Endodermal cell (in vitro differentiated cells): ENCODE data around the gene CHD9. TPM values are rescaled to one million over a fixed set of nuclear protein-coding genes. Genes with fewer than 3 reads are reported as not detected.
A peak's percentile ranks its signal among the peaks of the same experiment; 100 is the strongest.

ENCODE experiments used
- DNase-seq: peaks from one replicate; pipeline ENCODE4 v3.0.0-alpha.2; 2017
- H3K27ac ChIP-seq: 2 replicates; pipeline ENCODE4 v1.5.1; 2013; ENCODE audit warnings: mild to moderate bottlenecking, low read depth, low read length, moderate library complexity
- H3K27me3 ChIP-seq: 2 replicates; pipeline ENCODE4 v1.6.1; 2013; ENCODE audit warnings: mild to moderate bottlenecking, low read length, moderate library complexity; ENCODE audit not compliant: insufficient read depth, control insufficient read depth, poor library complexity, severe bottlenecking
- H3K36me3 ChIP-seq: 2 replicates; pipeline ENCODE4 v1.7.0; 2013; ENCODE audit warnings: mild to moderate bottlenecking, low read length, moderate library complexity; ENCODE audit not compliant: control insufficient read depth, insufficient read depth
- H3K4me1 ChIP-seq: one replicate; pipeline ENCODE4 v1.7.0; 2013; ENCODE audit warnings: low read length; ENCODE audit not compliant: control insufficient read depth, insufficient read depth
- H3K4me3 ChIP-seq: 2 replicates; pipeline ENCODE4 v1.5.1; 2013; ENCODE audit warnings: mild to moderate bottlenecking, low read length, moderate library complexity
- H3K9ac ChIP-seq: 2 replicates; pipeline ENCODE4 v1.6.1; 2013; ENCODE audit warnings: mild to moderate bottlenecking, low read length, moderate library complexity; ENCODE audit not compliant: poor library complexity, severe bottlenecking; ENCODE audit errors: extremely low read depth
- H3K9me3 ChIP-seq: 2 replicates; pipeline ENCODE4 v1.6.1; 2013; ENCODE audit warnings: mild to moderate bottlenecking, low read length, moderate library complexity; ENCODE audit not compliant: control insufficient read depth
- H3K27ac Mint-ChIP-seq: 2 replicates; pipeline ENCODE4 v1.8.0; 2020; ENCODE audit warnings: mixed read lengths
- H3K27me3 Mint-ChIP-seq: 2 replicates; pipeline ENCODE4 v1.8.0; 2021; ENCODE audit warnings: mild to moderate bottlenecking, mixed read lengths; ENCODE audit not compliant: insufficient read depth
- H3K36me3 Mint-ChIP-seq: 2 replicates; pipeline ENCODE4 v1.8.0; 2020; ENCODE audit warnings: low read depth, mixed read lengths
- H3K4me1 Mint-ChIP-seq: 2 replicates; pipeline ENCODE4 v1.8.0; 2020; ENCODE audit warnings: mixed read lengths
- H3K4me3 Mint-ChIP-seq: 2 replicates; pipeline ENCODE4 v1.8.0; 2020; ENCODE audit warnings: mild to moderate bottlenecking, moderate library complexity, mixed read lengths
- H3K9me3 Mint-ChIP-seq: 2 replicates; pipeline ENCODE4 v1.8.0; 2020; ENCODE audit warnings: mild to moderate bottlenecking, mixed read lengths
- WGBS, 2 experiments: methylation state at CpG; one replicate each; pipeline versions ENCODE4 v1.1.5 to v1.1.7; 2013; ENCODE audit warnings: missing lambda C conversion rate in 2 of 2, mixed read lengths in 1 of 2; ENCODE audit not compliant: insufficient coverage in 1 of 2, insufficient read length in 1 of 2; 5-methylcytosine and 5-hydroxymethylcytosine counted together
- total RNA-seq, 2 donors: library from RNA; stranded (reverse); fragmentation: NEBNext Ultra II Directional in 1 of 2; extraction: Animal tissue kit (Norgen Biotek cat#: 25700) in 1 of 2; gene quantifications; 2 replicates in 1 of 2; 3 replicates in 1 of 2; pipeline ENCODE4 v1.2.1, GENCODE V29; 2021
- TF ChIP-seq, protein P1 (sequence below): fragments of 200-600 bp; sonication (generic); conservative IDR thresholded peaks from 2 replicates; pipeline ENCODE4 v1.5.0; 2021; ENCODE audit warnings: antibody characterized with exemption, mild to moderate bottlenecking

The CHD9 gene
- total RNA-seq, 2 donors from 2014 or later, result 36.8 to 40.5 TPM

DNA sequence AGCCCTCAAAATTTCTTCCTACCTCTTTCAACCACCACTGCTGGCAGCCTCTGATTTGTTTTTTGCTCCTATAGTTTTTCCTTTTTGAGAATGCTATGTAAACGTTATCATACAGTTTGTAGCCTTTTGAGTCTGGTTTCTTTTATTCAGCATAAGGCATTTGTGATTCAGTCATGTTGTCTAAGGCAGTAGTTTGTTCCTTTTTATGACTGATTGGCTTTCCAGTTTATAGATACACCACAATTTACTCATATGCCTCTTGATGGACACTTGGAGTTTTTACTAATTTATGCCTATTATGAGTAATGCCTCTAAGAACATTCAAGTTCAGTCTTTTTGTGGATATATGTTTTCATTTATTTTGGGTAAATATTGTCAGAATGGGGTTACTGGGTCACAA is 136.6 kb downstream of the CHD9 start:
- peaks cover 6% of the 10 kb centered on the region for H3K9me3 ChIP-seq
- H3K36me3 ChIP-seq, result peaks cover 1% of the 10 kb centered on the region
- TF ChIP-seq, protein P1, sequence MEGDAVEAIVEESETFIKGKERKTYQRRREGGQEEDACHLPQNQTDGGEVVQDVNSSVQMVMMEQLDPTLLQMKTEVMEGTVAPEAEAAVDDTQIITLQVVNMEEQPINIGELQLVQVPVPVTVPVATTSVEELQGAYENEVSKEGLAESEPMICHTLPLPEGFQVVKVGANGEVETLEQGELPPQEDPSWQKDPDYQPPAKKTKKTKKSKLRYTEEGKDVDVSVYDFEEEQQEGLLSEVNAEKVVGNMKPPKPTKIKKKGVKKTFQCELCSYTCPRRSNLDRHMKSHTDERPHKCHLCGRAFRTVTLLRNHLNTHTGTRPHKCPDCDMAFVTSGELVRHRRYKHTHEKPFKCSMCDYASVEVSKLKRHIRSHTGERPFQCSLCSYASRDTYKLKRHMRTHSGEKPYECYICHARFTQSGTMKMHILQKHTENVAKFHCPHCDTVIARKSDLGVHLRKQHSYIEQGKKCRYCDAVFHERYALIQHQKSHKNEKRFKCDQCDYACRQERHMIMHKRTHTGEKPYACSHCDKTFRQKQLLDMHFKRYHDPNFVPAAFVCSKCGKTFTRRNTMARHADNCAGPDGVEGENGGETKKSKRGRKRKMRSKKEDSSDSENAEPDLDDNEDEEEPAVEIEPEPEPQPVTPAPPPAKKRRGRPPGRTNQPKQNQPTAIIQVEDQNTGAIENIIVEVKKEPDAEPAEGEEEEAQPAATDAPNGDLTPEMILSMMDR, result no peak
- Mint-ChIP-seq H3K36me3 (peaks cover 14% of the 10 kb centered on the region), H3K4me1 (peaks cover 4% of the 10 kb centered on the region), H3K4me3 (no peak overlapping the region), H3K9me3 (peaks cover 18% of the 10 kb centered on the region), H3K27me3 (no peaks in the 10 kb centered on the region), H3K27ac (no peak overlapping the region)
- H3K27ac ChIP-seq, result no peak overlapping the region
- no peak for DNase-seq
- no peaks in the 10 kb centered on the region for H3K27me3 ChIP-seq
- H3K9ac ChIP-seq, result no peak overlapping the region
- WGBS, 2 experiments, result 89% methylated on average over 1 of the region's 1 CpG; no CpG with 5 or more reads in 1 of the 2 experiments
- H3K4me1 ChIP-seq, result peaks cover 2% of the 10 kb centered on the region
- no peak overlapping the region for H3K4me3 ChIP-seq

DNA sequence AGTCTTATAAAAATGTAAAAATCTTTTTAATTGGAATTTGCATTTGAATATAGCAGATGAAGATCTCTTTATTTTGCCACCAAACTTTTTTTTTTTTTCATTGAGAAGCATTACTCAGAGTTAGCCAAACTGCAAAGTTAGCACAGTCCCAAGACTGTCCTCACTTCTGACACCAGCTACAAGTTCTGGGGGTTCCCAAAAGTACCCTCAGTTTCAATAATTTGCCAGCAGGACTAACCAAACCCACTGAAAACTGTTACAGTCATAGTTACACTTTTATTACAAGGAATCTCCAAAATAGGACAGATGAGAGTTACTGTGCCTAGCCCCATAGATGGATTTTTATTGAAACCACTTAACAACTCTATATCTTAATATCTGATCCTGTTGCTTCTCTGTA is 144.1 kb downstream of the CHD9 start:
- peaks cover 16% of the 10 kb centered on the region for H3K9me3 Mint-ChIP-seq
- H3K27ac Mint-ChIP-seq, result no peak overlapping the region
- Histone ChIP-seq H3K9me3 (peaks cover 24% of the 10 kb centered on the region), H3K4me3 (no peak overlapping the region), H3K4me1 (peaks cover 2% of the 10 kb centered on the region), H3K27ac (no peak overlapping the region), H3K9ac (no peak overlapping the region), H3K27me3 (no peaks in the 10 kb centered on the region), H3K36me3 (peaks cover 12% of the 10 kb centered on the region)
- H3K36me3 Mint-ChIP-seq, result peaks cover 18% of the 10 kb centered on the region
- TF ChIP-seq, protein P1, result no peak
- no peak overlapping the region for H3K4me3 Mint-ChIP-seq
- H3K27me3 Mint-ChIP-seq, result no peaks in the 10 kb centered on the region
- peaks cover 4% of the 10 kb centered on the region for H3K4me1 Mint-ChIP-seq
- DNase-seq, result no peak

DNA sequence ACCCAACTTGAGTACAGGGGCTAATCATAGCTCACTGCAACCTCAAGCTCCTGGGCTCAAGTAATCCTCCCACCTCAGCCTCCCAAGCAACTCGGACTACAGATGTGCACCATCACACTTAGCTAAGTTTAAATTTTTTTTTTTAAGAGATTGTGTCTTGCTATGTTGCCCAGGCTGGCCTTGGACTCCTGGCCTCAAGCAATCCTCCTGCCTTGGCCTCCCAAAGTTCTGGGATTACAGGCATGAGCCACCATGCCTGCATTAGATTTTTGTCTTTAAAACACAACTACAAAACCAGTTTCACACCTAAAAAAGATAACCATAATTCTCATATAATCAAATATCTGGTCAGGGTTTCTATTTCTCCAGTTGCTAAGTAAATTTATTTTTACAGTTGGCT is 147.1 kb downstream of the CHD9 start:
- Mint-ChIP-seq H3K36me3 (peaks cover 19% of the 10 kb centered on the region), H3K27ac (no peak overlapping the region)
- TF ChIP-seq, protein P1, result no peak

More for the DNA sequence above, 147.1 kb downstream of the CHD9 start:
- no peaks in the 10 kb centered on the region for H3K4me1 ChIP-seq
- no peak overlapping the region for H3K27ac ChIP-seq
- no peaks in the 10 kb centered on the region for H3K27me3 ChIP-seq
- peaks cover 24% of the 10 kb centered on the region for H3K9me3 ChIP-seq
- no peak overlapping the region for H3K9ac ChIP-seq
- Mint-ChIP-seq H3K9me3 (peaks cover 16% of the 10 kb centered on the region), H3K4me3 (no peak overlapping the region), H3K27me3 (no peaks in the 10 kb centered on the region), H3K4me1 (no peaks in the 10 kb centered on the region)
- DNase-seq, result no peak
- WGBS, 2 experiments, result 0% methylated on average over 1 of the region's 1 CpG; no CpG with 5 or more reads in 1 of the 2 experiments
- H3K36me3 ChIP-seq, result peaks cover 12% of the 10 kb centered on the region
- peak overlapping the region; percentile 45 for H3K4me3 ChIP-seq
